HG02938 (cell line): Measurements from ENCODE around the gene DCST1.

Source experiments
- ATAC-seq: cut with Tn5 transposase; IDR thresholded peaks from one replicate; pipeline ENCODE4 v1.9.1; 2021; ENCODE audit warnings: mild to moderate bottlenecking, moderate library complexity; ENCODE audit not compliant: unreplicated experiment

The DCST1 gene

GRCh38 chr1:155070158-155070621, 36.6 kb downstream of the DCST1 start:
- no peak for ATAC-seq

GRCh38 chr1:155070721-155071569, 37.3 kb downstream of the DCST1 start:
- peak; percentile 59 for ATAC-seq

- ATAC-seq = no peak
These were observed 38.1 kb downstream of the DCST1 start for GRCh38 chr1:155071701-155072100.

- no peak for ATAC-seq
These were observed 39.1 kb downstream of the DCST1 start for GRCh38 chr1:155072531-155073289.

GRCh38 chr1:155073377-155074242, 40.0 kb downstream of the DCST1 start:
- no peak for ATAC-seq

- ATAC-seq = no peak
These were observed 41.9 kb downstream of the DCST1 start for GRCh38 chr1:155075535-155075934.

GRCh38 chr1:155076371-155076770, 42.7 kb downstream of the DCST1 start:
- ATAC-seq = no peak

GRCh38 chr1:155077346-155077745, 43.7 kb downstream of the DCST1 start:
- ATAC-seq = no peak

- ATAC-seq = no peak
These were observed 44.3 kb downstream of the DCST1 start for GRCh38 chr1:155077758-155078445.

- ATAC-seq = no peak
These were observed 45.0 kb downstream of the DCST1 start, which contains the start of gene EFNA3 for GRCh38 chr1:155078469-155079209. Gene EFNA3, plus strand, starts transcription at chr1:155078837. Its CDS starts 105 bp downstream, at chr1:155078942.

GRCh38 chr1:155079210-155079486, 45.5 kb downstream of the DCST1 start:
- no peak for ATAC-seq

- ATAC-seq = no peak
These were observed 46.1 kb downstream of the DCST1 start for GRCh38 chr1:155079487-155080311.

GRCh38 chr1:155080312-155081228, 46.9 kb downstream of the DCST1 start:
- no peak for ATAC-seq

GRCh38 chr1:155081472-155082300, 48.1 kb downstream of the DCST1 start:
- ATAC-seq = no peak

- ATAC-seq = no peak
These were observed 48.9 kb downstream of the DCST1 start for GRCh38 chr1:155082301-155083051.

- ATAC-seq = no peak
These were observed 49.5 kb downstream of the DCST1 start for GRCh38 chr1:155083052-155083541.
